PC-3 (cell line): ENCODE results near the gene RPL35.

Source experiments
- EZH2 ChIP-seq: fragments of 300-600 bp; sonication (generic); IDR thresholded peaks from one replicate; pipeline ENCODE4 v1.6.1; 2017; ENCODE audit warnings: antibody characterized with exemption, mild to moderate bottlenecking, low read length; ENCODE audit not compliant: unreplicated experiment
- TF ChIP-seq, protein P1 (sequence below): fragments of 300-600 bp; sonication (generic); conservative IDR thresholded peaks from 2 replicates; pipeline ENCODE4 v1.5.1; 2017; ENCODE audit warnings: antibody characterized with exemption, low read depth, mild to moderate bottlenecking, low read length

DNA sequence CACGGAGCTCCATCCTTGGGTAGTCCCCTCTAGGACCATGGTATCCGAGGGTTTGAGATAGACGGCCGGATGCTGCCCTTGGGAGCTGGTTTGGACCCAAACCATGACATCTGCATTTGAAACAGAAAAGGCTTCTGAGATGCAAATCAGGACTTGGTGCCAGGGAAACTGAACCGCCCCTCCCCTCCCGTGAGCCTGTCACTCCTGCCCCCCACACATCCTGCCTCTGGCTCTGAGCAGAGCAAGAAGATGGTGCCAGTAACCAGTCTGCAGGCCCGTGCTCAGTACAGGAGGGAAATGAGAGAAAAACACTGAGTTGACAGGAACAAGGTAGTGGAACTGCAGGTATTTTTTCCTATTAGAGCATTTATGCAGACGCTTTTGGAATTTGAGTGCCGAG, 18.7 kb upstream of the RPL35 start:
- TF ChIP-seq, protein P1, sequence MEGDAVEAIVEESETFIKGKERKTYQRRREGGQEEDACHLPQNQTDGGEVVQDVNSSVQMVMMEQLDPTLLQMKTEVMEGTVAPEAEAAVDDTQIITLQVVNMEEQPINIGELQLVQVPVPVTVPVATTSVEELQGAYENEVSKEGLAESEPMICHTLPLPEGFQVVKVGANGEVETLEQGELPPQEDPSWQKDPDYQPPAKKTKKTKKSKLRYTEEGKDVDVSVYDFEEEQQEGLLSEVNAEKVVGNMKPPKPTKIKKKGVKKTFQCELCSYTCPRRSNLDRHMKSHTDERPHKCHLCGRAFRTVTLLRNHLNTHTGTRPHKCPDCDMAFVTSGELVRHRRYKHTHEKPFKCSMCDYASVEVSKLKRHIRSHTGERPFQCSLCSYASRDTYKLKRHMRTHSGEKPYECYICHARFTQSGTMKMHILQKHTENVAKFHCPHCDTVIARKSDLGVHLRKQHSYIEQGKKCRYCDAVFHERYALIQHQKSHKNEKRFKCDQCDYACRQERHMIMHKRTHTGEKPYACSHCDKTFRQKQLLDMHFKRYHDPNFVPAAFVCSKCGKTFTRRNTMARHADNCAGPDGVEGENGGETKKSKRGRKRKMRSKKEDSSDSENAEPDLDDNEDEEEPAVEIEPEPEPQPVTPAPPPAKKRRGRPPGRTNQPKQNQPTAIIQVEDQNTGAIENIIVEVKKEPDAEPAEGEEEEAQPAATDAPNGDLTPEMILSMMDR: no peak
- TF ChIP-seq EZH2: no peak
